HAP-1 (cell line): ENCODE results near the gene CFAP299.
"Not testable (repeated sequence)": the region's sequence is repeated elsewhere in the genome, so short reads cannot be mapped to it uniquely, and the experiment has no call there.

Experiments
- DNase-seq, 2 experiments: peaks; one replicate each; pipeline ENCODE4 v3.0.0-alpha.2; 2016 to 2020; ENCODE audit warnings: low spot score in 2 of 2
- H3K27me3 ChIP-seq: fragments of 250-450 bp; sonication (Bioruptor Pico); 2 replicates; pipeline ENCODE4 v1.5.1; 2020; ENCODE audit warnings: low read depth, mild to moderate bottlenecking, moderate library complexity
- H3K36me3 ChIP-seq: fragments of 250-450 bp; sonication (Bioruptor Pico); replicated peaks from 2 replicates; pipeline ENCODE4 v1.5.1; 2020; ENCODE audit warnings: mild to moderate bottlenecking
- H3K4me1 ChIP-seq: fragments of 250-450 bp; sonication (Bioruptor Pico); 2 replicates; pipeline ENCODE4 v1.5.1; 2020; ENCODE audit warnings: mild to moderate bottlenecking
- H3K4me3 ChIP-seq: fragments of 250-450 bp; sonication (Bioruptor Pico); 2 replicates; pipeline ENCODE4 v1.5.1; 2020; ENCODE audit warnings: mild to moderate bottlenecking, moderate library complexity
- H3K9me3 ChIP-seq: fragments of 250-450 bp; sonication (Bioruptor Pico); 2 replicates; pipeline ENCODE4 v1.5.1; 2020; ENCODE audit warnings: mild to moderate bottlenecking, moderate library complexity
- in situ Hi-C: fragments of 300-500 bp; cut with MboI; formaldehyde crosslinking; loops from 3 replicates; pipeline ENCODE4 v1.14.3; 2020; ENCODE audit warnings: low sequenced_read_pairs, inconsistent platforms, mixed read lengths

Gene CFAP299

GRCh38 chr4:80678413-80678812 is 342.9 kb downstream of the CFAP299 start:
- no peaks in the 10 kb centered on the region for H3K9me3 ChIP-seq
- in situ Hi-C loops = no loop called here
- DNase-seq = no peak
- H3K4me1 ChIP-seq = no peaks in the 10 kb centered on the region
- H3K36me3 ChIP-seq = no peaks in the 10 kb centered on the region
- no peak overlapping the region for H3K4me3 ChIP-seq
- H3K27me3 ChIP-seq = peaks cover 5% of the 10 kb centered on the region; the same call in 1 of the 2 replicates

GRCh38 chr4:80680934-80681333 is 345.4 kb downstream of the CFAP299 start:
- in situ Hi-C loops = no loop called here
- H3K27me3 ChIP-seq = peaks cover 5% of the 10 kb centered on the region; the same call in 1 of the 2 replicates
- no peaks in the 10 kb centered on the region for H3K36me3 ChIP-seq
- no peak overlapping the region for H3K4me3 ChIP-seq
- no peaks in the 10 kb centered on the region for H3K4me1 ChIP-seq
- H3K9me3 ChIP-seq = no peaks in the 10 kb centered on the region
- DNase-seq = no peak

GRCh38 chr4:80685214-80685613 is 349.7 kb downstream of the CFAP299 start:
- Histone ChIP-seq H3K4me1 (no peaks in the 10 kb centered on the region), H3K27me3 (no peaks in the 10 kb centered on the region; the same call in 1 of the 2 replicates), H3K36me3 (no peaks in the 10 kb centered on the region), H3K9me3 (no peaks in the 10 kb centered on the region), H3K4me3 (no peak overlapping the region)
- in situ Hi-C loops = no loop called here
- DNase-seq = no peak

- H3K36me3 ChIP-seq, DNase-seq, H3K9me3 ChIP-seq, H3K4me3 ChIP-seq, H3K4me1 ChIP-seq, H3K27me3 ChIP-seq, in situ Hi-C loops: not testable (repeated sequence)
Observed at GRCh38 chr4:80687736-80688135, 352.2 kb downstream of the CFAP299 start.

- Histone ChIP-seq H3K4me1 (no peaks in the 10 kb centered on the region), H3K27me3 (no peaks in the 10 kb centered on the region), H3K4me3 (no peak overlapping the region), H3K36me3 (no peaks in the 10 kb centered on the region), H3K9me3 (no peaks in the 10 kb centered on the region)
- no peak for DNase-seq
- in situ Hi-C loops = no loop called here
Observed at GRCh38 chr4:80694171-80694570, 358.6 kb downstream of the CFAP299 start.

GRCh38 chr4:80705311-80705710 is 369.8 kb downstream of the CFAP299 start:
- Histone ChIP-seq H3K36me3 (no peaks in the 10 kb centered on the region), H3K9me3 (no peaks in the 10 kb centered on the region), H3K4me1 (no peaks in the 10 kb centered on the region), H3K27me3 (no peaks in the 10 kb centered on the region), H3K4me3 (no peak overlapping the region)
- no peak for DNase-seq
- in situ Hi-C loops = no loop called here

GRCh38 chr4:80709082-80709869 is 373.7 kb downstream of the CFAP299 start:
- Histone ChIP-seq H3K4me3 (no peak overlapping the region), H3K36me3 (no peaks in the 10 kb centered on the region), H3K4me1 (no peaks in the 10 kb centered on the region), H3K9me3 (no peaks in the 10 kb centered on the region), H3K27me3 (no peaks in the 10 kb centered on the region)
- in situ Hi-C loops = no loop called here
- no peak for DNase-seq

- Histone ChIP-seq H3K4me3 (no peak overlapping the region), H3K27me3 (no peaks in the 10 kb centered on the region), H3K9me3 (no peaks in the 10 kb centered on the region), H3K36me3 (no peaks in the 10 kb centered on the region), H3K4me1 (no peaks in the 10 kb centered on the region)
- in situ Hi-C loops = no loop called here
- no peak for DNase-seq
Observed at GRCh38 chr4:80710748-80711451, 375.4 kb downstream of the CFAP299 start.

GRCh38 chr4:80711956-80712355 is 376.4 kb downstream of the CFAP299 start:
- in situ Hi-C loops = no loop called here

GRCh38 chr4:80713409-80713808 is 377.9 kb downstream of the CFAP299 start:
- Histone ChIP-seq H3K36me3 (no peaks in the 10 kb centered on the region), H3K4me1 (no peaks in the 10 kb centered on the region), H3K4me3 (no peak overlapping the region), H3K9me3 (no peaks in the 10 kb centered on the region), H3K27me3 (no peaks in the 10 kb centered on the region)
- in situ Hi-C loops = no loop called here
- no peak for DNase-seq

More at GRCh38 chr4:80711956-80712355, 376.4 kb downstream of the CFAP299 start:
- H3K4me1 ChIP-seq = no peaks in the 10 kb centered on the region
- DNase-seq = no peak
- H3K27me3 ChIP-seq = no peaks in the 10 kb centered on the region
- no peak overlapping the region for H3K4me3 ChIP-seq
- H3K36me3 ChIP-seq = no peaks in the 10 kb centered on the region
- no peaks in the 10 kb centered on the region for H3K9me3 ChIP-seq

- Histone ChIP-seq H3K4me1 (no peaks in the 10 kb centered on the region), H3K36me3 (no peaks in the 10 kb centered on the region), H3K27me3 (no peaks in the 10 kb centered on the region), H3K9me3 (no peaks in the 10 kb centered on the region), H3K4me3 (no peak overlapping the region)
- in situ Hi-C loops = no loop called here
- DNase-seq = no peak
Observed at GRCh38 chr4:80717204-80717603, 381.7 kb downstream of the CFAP299 start.

- in situ Hi-C loops = no loop called here
- H3K4me3 ChIP-seq = no peak overlapping the region
- H3K36me3 ChIP-seq = no peaks in the 10 kb centered on the region
- no peaks in the 10 kb centered on the region for H3K27me3 ChIP-seq
- no peak for DNase-seq
- no peaks in the 10 kb centered on the region for H3K9me3 ChIP-seq
- H3K4me1 ChIP-seq = no peaks in the 10 kb centered on the region
Observed at GRCh38 chr4:80726471-80726870, 390.9 kb downstream of the CFAP299 start.

GRCh38 chr4:80730158-80730557 is 394.6 kb downstream of the CFAP299 start:
- in situ Hi-C loops = no loop called here
- Histone ChIP-seq H3K4me3 (no peak overlapping the region), H3K36me3 (no peaks in the 10 kb centered on the region)

GRCh38 chr4:80731436-80731835 is 395.9 kb downstream of the CFAP299 start:
- Histone ChIP-seq H3K4me1 (no peaks in the 10 kb centered on the region), H3K9me3 (no peaks in the 10 kb centered on the region), H3K36me3 (no peaks in the 10 kb centered on the region), H3K4me3 (no peak overlapping the region), H3K27me3 (no peaks in the 10 kb centered on the region)
- in situ Hi-C loops = no loop called here
- DNase-seq = no peak

More at GRCh38 chr4:80730158-80730557, 394.6 kb downstream of the CFAP299 start:
- Histone ChIP-seq H3K4me1 (no peaks in the 10 kb centered on the region), H3K27me3 (no peaks in the 10 kb centered on the region), H3K9me3 (no peaks in the 10 kb centered on the region)
- no peak for DNase-seq
